ENCODE results near the gene SSC5D. TPM values are rescaled to one million over a fixed set of nuclear protein-coding genes. Genes with fewer than 3 reads are reported as not detected.

Gene SSC5D
- total and polyA plus RNA-seq, 9 of the 15 experiments (the other 6 are each of a cell fraction or from before 2014, with no cell fraction given) = 0.04 to 0.71 (median 0.14) TPM; not detected in 2

DNA sequence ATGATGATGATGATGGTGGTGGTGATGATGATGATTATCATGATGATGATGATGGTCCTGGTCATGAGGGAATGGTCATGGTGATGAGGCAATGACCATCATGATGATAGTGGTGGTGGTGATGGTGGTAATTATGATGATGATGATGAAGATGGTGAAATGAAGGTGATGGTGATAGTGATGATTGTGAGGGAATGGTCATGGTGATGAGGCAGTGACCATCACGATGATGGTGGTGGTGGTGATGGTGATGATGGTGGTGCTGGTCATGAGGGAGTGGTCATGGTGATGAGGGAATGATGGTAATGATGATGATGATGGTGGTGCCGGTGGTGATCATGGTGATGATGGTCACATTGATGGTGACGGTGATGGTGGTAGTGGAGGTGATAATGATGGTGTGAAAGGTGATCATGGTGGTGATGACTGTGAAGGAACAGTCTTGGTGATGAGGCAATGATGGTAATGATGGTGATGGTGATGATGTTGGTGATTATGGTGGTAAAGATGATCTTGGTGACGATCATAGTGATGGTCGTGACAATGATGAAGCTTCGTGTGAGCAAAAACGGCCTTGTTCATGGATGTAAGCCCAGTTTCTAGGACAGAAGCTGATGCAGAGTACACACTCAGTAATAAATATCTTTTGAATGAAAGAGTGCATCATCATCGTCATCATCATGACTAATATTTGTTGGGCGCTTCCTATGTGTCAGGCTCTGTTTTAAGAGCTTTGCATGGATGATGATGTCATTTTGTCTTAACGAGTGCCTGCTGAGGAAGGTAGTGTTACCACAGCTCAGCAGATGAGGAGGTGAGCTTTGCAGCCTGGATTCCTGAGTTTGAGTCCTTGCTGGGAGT, 31.4 kb downstream of the SSC5D start (continued):
- TF ChIP-seq CREBBP (IDR thresholded peaks at IDR 0.05; ENCODE audit: low read depth, low read length) (no peak), E2F1 (CRISPR knock-in tag; IDR thresholded peaks at IDR 0.05) (no peak), EHMT2 (IDR thresholded peaks at IDR 0.05) (peak; percentile 90), SPI1 (IDR thresholded peaks at IDR 0.05; ENCODE audit: borderline replicate concordance, low read depth, low read length) (no peak), CBX1 (IDR thresholded peaks at IDR 0.05; ENCODE audit: low read depth) (no peak), IRF9 (tag; IDR thresholded peaks at IDR 0.05) (0 out of 2 replicates have a peak, but pooled peaks have one; percentile 33), NCOR1 (IDR thresholded peaks at IDR 0.05) (no peak), TEAD1 (CRISPR knock-in tag; IDR thresholded peaks at IDR 0.05) (0 out of 4 replicates have a peak, but pooled peaks of 1 of the 2 experiments have one; percentile 36), ETV6 (IDR thresholded peaks at IDR 0.05; ENCODE audit: borderline replicate concordance in 1 of 2, low read depth in 2 of 2, low read length in 1 of 2) (no peak), ETV6 (CRISPR knock-in tag; IDR thresholded peaks at IDR 0.05; ENCODE audit: borderline replicate concordance) (no peak), HNRNPK (IDR thresholded peaks at IDR 0.05; ENCODE audit: low read depth, low read length, poor library complexity, severe bottlenecking) (no peak), SRF (CRISPR knock-in tag; IDR thresholded peaks at IDR 0.05) (no peak), ZNF282 (CRISPR knock-in tag; IDR thresholded peaks at IDR 0.05) (no peak), POLR2B (IDR thresholded peaks at IDR 0.05; ENCODE audit: low read depth, partially characterized antibody) (no peak), JUN (IDR thresholded peaks at IDR 0.05; ENCODE audit: borderline replicate concordance, low read depth, low read length) (peak; percentile 91), JUN (CRISPR knock-in tag; IDR thresholded peaks at IDR 0.05; ENCODE audit: borderline replicate concordance) (peak; percentile 49; the same call in 1 of the 2 replicates), CSDE1 (IDR thresholded peaks at IDR 0.05) (no peak), PTRF (tag; IDR thresholded peaks at IDR 0.05) (no peak), ERF (CRISPR knock-in tag; IDR thresholded peaks at IDR 0.05) (no peak), ZNF436 (CRISPR knock-in tag; IDR thresholded peaks at IDR 0.05) (no peak)
- TF ChIP-seq, protein P1, sequence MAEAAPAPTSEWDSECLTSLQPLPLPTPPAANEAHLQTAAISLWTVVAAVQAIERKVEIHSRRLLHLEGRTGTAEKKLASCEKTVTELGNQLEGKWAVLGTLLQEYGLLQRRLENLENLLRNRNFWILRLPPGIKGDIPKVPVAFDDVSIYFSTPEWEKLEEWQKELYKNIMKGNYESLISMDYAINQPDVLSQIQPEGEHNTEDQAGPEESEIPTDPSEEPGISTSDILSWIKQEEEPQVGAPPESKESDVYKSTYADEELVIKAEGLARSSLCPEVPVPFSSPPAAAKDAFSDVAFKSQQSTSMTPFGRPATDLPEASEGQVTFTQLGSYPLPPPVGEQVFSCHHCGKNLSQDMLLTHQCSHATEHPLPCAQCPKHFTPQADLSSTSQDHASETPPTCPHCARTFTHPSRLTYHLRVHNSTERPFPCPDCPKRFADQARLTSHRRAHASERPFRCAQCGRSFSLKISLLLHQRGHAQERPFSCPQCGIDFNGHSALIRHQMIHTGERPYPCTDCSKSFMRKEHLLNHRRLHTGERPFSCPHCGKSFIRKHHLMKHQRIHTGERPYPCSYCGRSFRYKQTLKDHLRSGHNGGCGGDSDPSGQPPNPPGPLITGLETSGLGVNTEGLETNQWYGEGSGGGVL (CRISPR knock-in tag; IDR thresholded peaks at IDR 0.05) = no peak
- TF ChIP-seq, protein P2, sequence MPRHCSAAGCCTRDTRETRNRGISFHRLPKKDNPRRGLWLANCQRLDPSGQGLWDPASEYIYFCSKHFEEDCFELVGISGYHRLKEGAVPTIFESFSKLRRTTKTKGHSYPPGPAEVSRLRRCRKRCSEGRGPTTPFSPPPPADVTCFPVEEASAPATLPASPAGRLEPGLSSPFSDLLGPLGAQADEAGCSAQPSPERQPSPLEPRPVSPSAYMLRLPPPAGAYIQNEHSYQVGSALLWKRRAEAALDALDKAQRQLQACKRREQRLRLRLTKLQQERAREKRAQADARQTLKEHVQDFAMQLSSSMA (CRISPR knock-in tag; IDR thresholded peaks at IDR 0.05) = no peak
